Measurements from ENCODE around the gene DDIT4.

Gene DDIT4

DNA sequence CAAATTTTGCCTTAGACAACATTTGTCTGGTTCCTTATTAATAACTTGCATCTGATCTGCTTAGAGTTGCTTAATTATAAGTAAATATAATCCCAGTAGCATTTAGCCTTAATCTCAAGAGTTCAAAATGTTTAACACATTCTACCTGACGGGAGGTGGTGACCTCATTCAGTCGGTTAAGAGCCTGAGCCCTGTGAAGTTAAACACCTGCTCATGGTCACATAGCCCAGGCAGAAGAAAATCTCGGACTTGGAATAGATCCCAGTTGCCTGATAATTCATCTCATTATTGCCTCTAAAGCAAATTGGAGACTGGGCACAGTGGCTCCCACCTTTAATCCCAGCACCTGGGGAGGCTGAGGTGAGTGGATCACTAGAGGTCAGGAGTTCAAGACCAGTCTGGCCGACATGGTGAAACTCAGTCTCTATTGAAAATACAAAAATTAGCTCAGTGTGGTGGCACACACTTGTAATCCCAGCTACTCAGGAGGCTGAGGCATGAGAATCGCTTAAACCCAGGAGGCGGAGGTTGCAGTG, 39.1 kb upstream of the DDIT4 start:
- DNase-seq (ENCODE audit: low spot score) = no peak
- no peak overlapping the region for H3K4me3 ChIP-seq
- H3K27ac ChIP-seq = no peak overlapping the region
- TF ChIP-seq, protein P1, sequence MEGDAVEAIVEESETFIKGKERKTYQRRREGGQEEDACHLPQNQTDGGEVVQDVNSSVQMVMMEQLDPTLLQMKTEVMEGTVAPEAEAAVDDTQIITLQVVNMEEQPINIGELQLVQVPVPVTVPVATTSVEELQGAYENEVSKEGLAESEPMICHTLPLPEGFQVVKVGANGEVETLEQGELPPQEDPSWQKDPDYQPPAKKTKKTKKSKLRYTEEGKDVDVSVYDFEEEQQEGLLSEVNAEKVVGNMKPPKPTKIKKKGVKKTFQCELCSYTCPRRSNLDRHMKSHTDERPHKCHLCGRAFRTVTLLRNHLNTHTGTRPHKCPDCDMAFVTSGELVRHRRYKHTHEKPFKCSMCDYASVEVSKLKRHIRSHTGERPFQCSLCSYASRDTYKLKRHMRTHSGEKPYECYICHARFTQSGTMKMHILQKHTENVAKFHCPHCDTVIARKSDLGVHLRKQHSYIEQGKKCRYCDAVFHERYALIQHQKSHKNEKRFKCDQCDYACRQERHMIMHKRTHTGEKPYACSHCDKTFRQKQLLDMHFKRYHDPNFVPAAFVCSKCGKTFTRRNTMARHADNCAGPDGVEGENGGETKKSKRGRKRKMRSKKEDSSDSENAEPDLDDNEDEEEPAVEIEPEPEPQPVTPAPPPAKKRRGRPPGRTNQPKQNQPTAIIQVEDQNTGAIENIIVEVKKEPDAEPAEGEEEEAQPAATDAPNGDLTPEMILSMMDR (IDR thresholded peaks at IDR 0.05) = no peak

DNA sequence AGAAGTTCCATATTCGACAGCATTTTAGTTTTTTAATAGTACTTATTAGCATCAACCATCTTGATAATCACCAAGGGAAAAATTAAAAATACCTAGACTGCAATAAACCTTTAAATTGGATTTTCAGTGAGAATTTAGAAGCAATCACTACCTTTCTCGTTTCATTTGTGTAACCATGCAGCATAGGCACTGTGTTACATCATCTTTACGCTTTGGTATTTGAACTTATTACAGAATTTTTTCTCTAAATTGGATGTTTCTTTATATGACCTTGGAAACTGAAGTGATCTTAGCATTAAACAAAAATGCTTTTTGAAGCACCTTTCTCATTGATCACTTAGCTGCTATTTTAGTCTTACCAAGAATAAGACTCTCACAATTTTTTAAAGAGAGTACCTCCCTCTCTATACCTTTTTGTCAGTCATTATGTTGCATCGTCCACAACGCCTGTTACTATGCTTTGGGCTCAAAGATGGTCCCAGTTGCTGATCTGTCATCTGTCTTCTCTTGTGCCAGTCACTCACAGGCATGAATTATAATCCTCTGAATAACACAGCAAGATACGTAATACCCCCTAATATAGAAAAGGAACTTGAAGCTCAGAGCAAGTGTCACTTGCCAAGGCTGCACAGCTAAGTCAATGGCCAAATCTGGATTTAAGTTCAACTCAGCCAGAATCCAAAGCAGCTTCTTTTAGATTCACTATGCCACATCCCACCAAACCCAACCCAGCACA, 38.0 kb upstream of the DDIT4 start:
- no peak for DNase-seq (ENCODE audit: low spot score)
- H3K4me3 ChIP-seq = no peak overlapping the region
- H3K27ac ChIP-seq = peak overlapping the region in 1 of 2 donors; percentile 9
- TF ChIP-seq, protein P1 (IDR thresholded peaks at IDR 0.05) = no peak

DNA sequence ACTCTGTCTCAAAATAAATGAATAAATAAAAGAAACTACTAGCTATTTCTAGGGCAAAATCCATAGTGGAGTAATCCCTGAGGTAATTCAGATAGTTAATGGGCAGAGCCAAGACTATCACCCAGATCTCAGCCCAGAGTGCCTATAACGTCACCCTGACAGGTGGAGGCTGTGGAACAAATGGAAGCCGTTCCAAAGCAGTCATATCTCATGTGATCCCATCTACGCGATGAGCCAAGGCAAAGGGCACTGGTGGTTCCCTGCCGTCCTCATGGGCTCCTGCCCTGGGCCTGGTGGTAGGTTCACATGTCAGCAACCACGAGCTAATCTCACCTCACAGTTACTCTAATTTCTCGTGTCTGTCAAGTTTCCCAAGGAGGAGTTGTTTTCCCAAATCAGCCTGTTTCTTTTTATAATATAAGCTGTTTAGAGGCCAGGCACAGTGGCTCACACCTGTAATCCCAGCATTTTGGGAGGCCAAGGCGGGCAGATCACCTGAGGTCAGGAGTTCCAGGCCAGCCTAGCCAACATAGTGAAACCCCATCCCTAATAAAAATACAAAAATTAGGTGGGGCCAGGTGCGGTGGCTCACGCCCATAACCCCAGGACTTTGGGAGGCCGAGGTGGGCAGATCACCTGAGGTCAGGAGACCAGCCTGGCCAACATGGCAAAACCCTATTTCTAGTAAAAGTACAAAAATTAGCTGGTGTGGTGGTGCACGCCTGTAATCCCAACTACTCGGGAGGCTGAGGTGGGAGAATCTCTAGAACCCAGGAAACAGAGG, 35.1 kb upstream of the DDIT4 start:
- no peak overlapping the region for H3K27ac ChIP-seq
- DNase-seq (ENCODE audit: low spot score) = no peak

DNA sequence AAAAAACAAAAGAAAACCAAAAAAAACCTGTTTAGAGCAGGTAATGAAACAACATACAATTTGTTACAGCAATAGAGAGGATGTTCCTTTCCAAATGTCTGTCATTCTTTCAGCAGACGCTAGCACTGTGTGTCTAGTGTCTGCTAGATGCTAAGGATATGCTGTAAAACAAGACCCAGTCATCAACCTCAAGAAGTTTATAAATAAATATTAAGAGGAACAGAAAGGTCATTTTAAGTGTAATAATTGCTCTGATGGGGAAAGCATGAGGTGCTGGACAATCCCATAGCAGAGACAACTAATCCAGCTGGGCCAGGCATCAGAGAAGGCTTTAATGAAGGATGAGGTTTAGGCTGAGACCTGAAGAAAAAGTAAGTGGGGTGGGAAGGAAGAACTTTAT, 34.3 kb upstream of the DDIT4 start:
- no peak overlapping the region for H3K27ac ChIP-seq
- TF ChIP-seq, protein P1 (IDR thresholded peaks at IDR 0.05) = no peak
- no peak overlapping the region for H3K4me3 ChIP-seq
- DNase-seq (ENCODE audit: low spot score) = no peak

More for the DNA sequence above, 35.1 kb upstream of the DDIT4 start:
- TF ChIP-seq, protein P1 (IDR thresholded peaks at IDR 0.05) = no peak
- H3K4me3 ChIP-seq = no peak overlapping the region

DNA sequence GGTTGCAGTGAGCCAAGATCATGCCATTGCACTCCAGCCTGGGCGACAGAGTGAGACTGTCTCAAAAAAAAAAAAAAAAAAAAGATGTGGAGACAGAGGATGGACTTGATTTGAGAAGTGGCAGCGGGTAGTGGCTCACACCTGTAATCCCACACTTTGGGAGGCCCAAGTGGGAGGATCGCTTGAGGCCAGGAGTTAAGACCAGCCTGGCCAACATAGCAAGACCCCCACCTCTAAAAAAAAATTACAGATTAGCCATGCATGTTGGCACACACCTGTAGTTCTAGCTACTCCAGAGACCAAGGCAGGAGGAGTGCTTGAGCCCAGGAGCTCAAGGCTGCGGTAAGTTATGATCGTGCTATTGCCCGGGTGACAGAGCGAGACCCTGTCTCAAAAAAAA, 33.4 kb upstream of the DDIT4 start:
- TF ChIP-seq, protein P1 (IDR thresholded peaks at IDR 0.05) = no peak
- no peak overlapping the region for H3K4me3 ChIP-seq
- DNase-seq (ENCODE audit: low spot score) = no peak
- no peak overlapping the region for H3K27ac ChIP-seq

DNA sequence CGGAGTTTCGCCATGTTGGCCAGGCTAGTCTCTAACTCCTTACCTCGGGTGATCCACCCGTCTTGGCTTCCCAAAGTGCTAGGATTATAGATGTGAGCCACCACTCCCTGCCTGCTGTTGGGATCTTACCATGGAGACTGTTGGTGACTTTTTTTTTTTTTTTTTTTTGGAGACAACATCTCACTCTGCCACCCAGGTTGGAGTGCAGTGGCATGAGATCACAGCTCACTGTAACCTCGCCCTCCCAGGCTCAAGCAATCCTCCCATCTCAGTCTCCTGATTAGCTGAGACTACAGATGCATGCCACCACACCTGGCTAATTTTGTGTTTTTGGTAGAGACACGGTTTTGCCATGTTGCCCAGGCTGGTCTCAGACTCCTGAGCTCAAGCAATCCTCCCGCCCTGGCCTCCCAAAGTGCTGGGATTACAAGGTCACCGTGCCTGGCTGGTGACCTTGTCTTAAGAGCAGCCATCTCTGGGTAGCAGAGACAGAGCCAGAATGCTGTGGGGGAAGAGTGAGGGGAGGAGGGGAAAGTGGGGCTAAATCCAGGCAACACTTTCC, 32.0 kb upstream of the DDIT4 start:
- peak overlapping the region; percentile 60 to 89 for H3K27ac ChIP-seq
- TF ChIP-seq, protein P1 (IDR thresholded peaks at IDR 0.05) = no peak
- H3K4me3 ChIP-seq = no peak overlapping the region
- no peak for DNase-seq (ENCODE audit: low spot score)

Measured in coronary artery (tissue), 2 donors.